Natural killer cell treated with Interleukin-12 subunit alpha and Interleukin-12 subunit beta and Interleukin-15 and Interleukin-18, amount 100 ng/mL, for 72 hours (primary cell): ENCODE data around the gene SCN9A. TPM values are rescaled to one million over a fixed set of nuclear protein-coding genes. Genes with fewer than 3 reads are reported as not detected.
"Not testable (repeated sequence)": the region's sequence is repeated elsewhere in the genome, so short reads cannot be mapped to it uniquely, and the experiment has no call there.

ENCODE experiments used
- ATAC-seq, 2 donors: fragments of 150-1000 bp; cut with Tn5 transposase in 1 of 2; sonication (Bioruptor Pico), chemical (Tn5 transposase) in 1 of 2; 2 replicates each; pipeline ENCODE4 v1.10.0; 2021
- DNase-seq: peaks from one replicate; pipeline ENCODE4 v3.0.0; 2022; ENCODE audit warnings: low spot score
- H3K27ac Mint-ChIP-seq, 2 donors: 1 replicate in 1 of 2; 2 replicates in 1 of 2; pipeline ENCODE4 v1.8.0; 2022; ENCODE audit warnings: mixed read lengths in 2 of 2, mild to moderate bottlenecking in 1 of 2, moderate library complexity in 1 of 2
- H3K27me3 Mint-ChIP-seq, 2 donors: 1 replicate in 1 of 2; 2 replicates in 1 of 2; pipeline ENCODE4 v1.8.0; 2022; ENCODE audit warnings: mixed read lengths in 2 of 2
- H3K36me3 Mint-ChIP-seq: one replicate; pipeline ENCODE4 v1.8.0; 2022; ENCODE audit warnings: mixed read lengths
- H3K4me1 Mint-ChIP-seq, 2 donors: 1 replicate in 1 of 2; 2 replicates in 1 of 2; pipeline ENCODE4 v1.8.0; 2022; ENCODE audit warnings: low read depth in 2 of 2, mixed read lengths in 2 of 2, mild to moderate bottlenecking in 1 of 2
- H3K4me3 Mint-ChIP-seq: one replicate; pipeline ENCODE4 v1.8.0; 2022; ENCODE audit warnings: mixed read lengths
- H3K9me3 Mint-ChIP-seq: 2 replicates; pipeline ENCODE4 v1.8.0; 2022; ENCODE audit warnings: mixed read lengths
- total RNA-seq, 2 donors: library from RNA; stranded (reverse); gene quantifications; one replicate each; pipeline ENCODE4 v1.2.3, GENCODE V29; 2022

The SCN9A gene
- total RNA-seq, 2 donors from 2014 or later = 0.17 to 1.0 TPM

GRCh38 chr2:166365239-166365638, 10.5 kb downstream of the SCN9A start:
- H3K36me3 Mint-ChIP-seq = no peaks in the 10 kb centered on the region
- DNase-seq = no peak

GRCh38 chr2:166364476-166365161, 11.1 kb downstream of the SCN9A start:
- no peak overlapping the region for H3K27ac Mint-ChIP-seq
- H3K9me3 Mint-ChIP-seq = no peaks in the 10 kb centered on the region
- no peaks in the 10 kb centered on the region for H3K36me3 Mint-ChIP-seq
- H3K4me1 Mint-ChIP-seq = no peaks in the 10 kb centered on the region
- H3K27me3 Mint-ChIP-seq = no peaks in the 10 kb centered on the region
- ATAC-seq (no peak), DNase-seq (no peak)
- no peak overlapping the region for H3K4me3 Mint-ChIP-seq

More at GRCh38 chr2:166365239-166365638, 10.5 kb downstream of the SCN9A start:
- H3K4me3 Mint-ChIP-seq = no peak overlapping the region
- no peaks in the 10 kb centered on the region for H3K4me1 Mint-ChIP-seq
- ATAC-seq = no peak
- no peaks in the 10 kb centered on the region for H3K9me3 Mint-ChIP-seq
- H3K27ac Mint-ChIP-seq = no peak overlapping the region
- H3K27me3 Mint-ChIP-seq = no peaks in the 10 kb centered on the region

GRCh38 chr2:166361351-166362153, 14.2 kb downstream of the SCN9A start:
- Mint-ChIP-seq H3K36me3 (no peaks in the 10 kb centered on the region), H3K27me3 (no peaks in the 10 kb centered on the region), H3K9me3 (no peaks in the 10 kb centered on the region), H3K27ac (no peak overlapping the region), H3K4me1 (no peaks in the 10 kb centered on the region), H3K4me3 (no peak overlapping the region)
- ATAC-seq (no peak), DNase-seq (no peak)

- Mint-ChIP-seq H3K4me3 (no peak overlapping the region), H3K27me3 (no peaks in the 10 kb centered on the region), H3K9me3 (no peaks in the 10 kb centered on the region), H3K4me1 (no peaks in the 10 kb centered on the region), H3K27ac (no peak overlapping the region), H3K36me3 (no peaks in the 10 kb centered on the region)
- no peak for DNase-seq
- ATAC-seq = no peak
Observed at GRCh38 chr2:166360906-166361305, 14.8 kb downstream of the SCN9A start.

GRCh38 chr2:166360426-166360825, 15.3 kb downstream of the SCN9A start:
- Mint-ChIP-seq H3K27ac (no peak overlapping the region), H3K4me1 (no peaks in the 10 kb centered on the region), H3K4me3 (no peak overlapping the region)

GRCh38 chr2:166357950-166358321, 17.8 kb downstream of the SCN9A start:
- H3K4me1 Mint-ChIP-seq, ATAC-seq, DNase-seq, H3K9me3 Mint-ChIP-seq, H3K27me3 Mint-ChIP-seq, H3K36me3 Mint-ChIP-seq, H3K4me3 Mint-ChIP-seq, H3K27ac Mint-ChIP-seq: not testable (repeated sequence)

More at GRCh38 chr2:166360426-166360825, 15.3 kb downstream of the SCN9A start:
- DNase-seq = no peak
- H3K27me3 Mint-ChIP-seq = no peaks in the 10 kb centered on the region
- no peaks in the 10 kb centered on the region for H3K36me3 Mint-ChIP-seq
- no peaks in the 10 kb centered on the region for H3K9me3 Mint-ChIP-seq
- no peak for ATAC-seq

GRCh38 chr2:166357068-166357949, 18.4 kb downstream of the SCN9A start:
- Mint-ChIP-seq H3K36me3 (no peaks in the 10 kb centered on the region), H3K4me3 (no peak overlapping the region), H3K9me3 (peaks cover 2% of the 10 kb centered on the region), H3K27me3 (no peaks in the 10 kb centered on the region), H3K4me1 (no peaks in the 10 kb centered on the region), H3K27ac (no peak overlapping the region)
- DNase-seq = no peak
- ATAC-seq = no peak

- H3K27me3 Mint-ChIP-seq = no peaks in the 10 kb centered on the region
- H3K9me3 Mint-ChIP-seq = peaks cover 5% of the 10 kb centered on the region
Observed at GRCh38 chr2:166351319-166351718, 24.4 kb downstream of the SCN9A start.

GRCh38 chr2:166350525-166350924, 25.2 kb downstream of the SCN9A start:
- H3K9me3 Mint-ChIP-seq = peaks cover 5% of the 10 kb centered on the region
- no peaks in the 10 kb centered on the region for H3K36me3 Mint-ChIP-seq
- H3K27ac Mint-ChIP-seq = no peak overlapping the region
- no peaks in the 10 kb centered on the region for H3K27me3 Mint-ChIP-seq
- H3K4me1 Mint-ChIP-seq = no peaks in the 10 kb centered on the region
- H3K4me3 Mint-ChIP-seq = no peak overlapping the region
- DNase-seq (no peak), ATAC-seq (no peak)

More at GRCh38 chr2:166351319-166351718, 24.4 kb downstream of the SCN9A start:
- H3K4me3 Mint-ChIP-seq = no peak overlapping the region
- H3K27ac Mint-ChIP-seq = no peak overlapping the region
- ATAC-seq = no peak
- no peaks in the 10 kb centered on the region for H3K4me1 Mint-ChIP-seq
- no peak for DNase-seq
- H3K36me3 Mint-ChIP-seq = no peaks in the 10 kb centered on the region

- Mint-ChIP-seq H3K9me3 (peaks cover 3% of the 10 kb centered on the region), H3K27ac (no peak overlapping the region), H3K4me3 (no peak overlapping the region), H3K27me3 (no peaks in the 10 kb centered on the region), H3K36me3 (no peaks in the 10 kb centered on the region), H3K4me1 (no peaks in the 10 kb centered on the region)
- no peak for DNase-seq
- ATAC-seq = no peak
Observed at GRCh38 chr2:166344286-166345113, 31.2 kb downstream of the SCN9A start.

- Mint-ChIP-seq H3K9me3 (no peaks in the 10 kb centered on the region), H3K4me3 (no peak overlapping the region), H3K36me3 (no peaks in the 10 kb centered on the region), H3K27ac (no peak overlapping the region), H3K4me1 (no peaks in the 10 kb centered on the region), H3K27me3 (no peaks in the 10 kb centered on the region)
- DNase-seq (no peak), ATAC-seq (no peak)
Observed at GRCh38 chr2:166343467-166343866, 32.3 kb downstream of the SCN9A start.

- DNase-seq (no peak), ATAC-seq (no peak)
- Mint-ChIP-seq H3K36me3 (no peaks in the 10 kb centered on the region), H3K9me3 (peaks cover 4% of the 10 kb centered on the region), H3K4me1 (no peaks in the 10 kb centered on the region), H3K27ac (no peak overlapping the region), H3K27me3 (no peaks in the 10 kb centered on the region), H3K4me3 (no peak overlapping the region)
Observed at GRCh38 chr2:166341426-166341825, 34.3 kb downstream of the SCN9A start.

- no peak for DNase-seq
- Mint-ChIP-seq H3K27ac (no peak overlapping the region), H3K27me3 (no peaks in the 10 kb centered on the region), H3K36me3 (no peaks in the 10 kb centered on the region), H3K4me1 (no peaks in the 10 kb centered on the region), H3K4me3 (no peak overlapping the region), H3K9me3 (peaks cover 4% of the 10 kb centered on the region)
- ATAC-seq = no peak
Observed at GRCh38 chr2:166338831-166339339, 36.9 kb downstream of the SCN9A start.
